ENCODE results near the gene DNAH7.
"Not testable (repeated sequence)": the region's sequence is repeated elsewhere in the genome, so short reads cannot be mapped to it uniquely, and the experiment has no call there.

DNAH7 gene

DNA sequence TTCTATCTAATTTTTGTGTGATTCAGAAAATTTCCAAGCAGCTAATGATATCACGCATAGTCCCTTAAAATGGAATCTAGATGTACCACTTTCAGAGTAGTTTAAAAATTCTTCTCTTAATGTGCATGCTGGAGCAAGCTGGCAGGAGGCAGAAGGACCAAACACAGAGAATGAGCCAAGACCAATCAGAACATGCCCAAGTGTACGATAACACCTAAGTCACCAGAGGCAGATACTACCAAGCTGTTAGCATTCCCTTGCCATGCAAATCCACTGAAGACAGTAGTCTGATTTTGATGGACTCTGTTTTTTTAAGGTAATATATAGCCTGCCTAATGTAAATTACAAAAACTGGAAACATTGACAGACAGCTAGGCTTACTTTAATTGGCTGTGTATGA, 109.3 kb downstream of the DNAH7 start:
- DNase-seq, result no peak

DNA sequence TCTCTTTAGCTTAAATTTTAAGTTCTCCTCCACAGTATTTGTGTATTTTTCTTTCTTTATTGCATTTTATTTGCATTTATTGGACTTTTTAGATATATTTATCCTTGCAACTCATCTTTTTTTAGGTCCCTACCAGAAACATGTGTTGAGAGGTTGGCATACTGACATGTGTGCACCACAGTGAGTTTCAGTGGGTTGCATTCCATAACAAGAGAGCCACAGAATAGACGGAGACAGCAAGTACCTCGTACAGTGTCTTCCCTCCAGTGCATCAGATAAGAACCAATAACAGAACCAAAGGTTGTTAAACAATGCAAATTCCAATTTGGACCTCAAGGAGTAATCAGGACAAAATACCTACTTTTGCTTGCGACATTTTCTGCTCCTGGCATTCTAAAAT, 111.9 kb downstream of the DNAH7 start:
- DNase-seq, result no peak

DNA sequence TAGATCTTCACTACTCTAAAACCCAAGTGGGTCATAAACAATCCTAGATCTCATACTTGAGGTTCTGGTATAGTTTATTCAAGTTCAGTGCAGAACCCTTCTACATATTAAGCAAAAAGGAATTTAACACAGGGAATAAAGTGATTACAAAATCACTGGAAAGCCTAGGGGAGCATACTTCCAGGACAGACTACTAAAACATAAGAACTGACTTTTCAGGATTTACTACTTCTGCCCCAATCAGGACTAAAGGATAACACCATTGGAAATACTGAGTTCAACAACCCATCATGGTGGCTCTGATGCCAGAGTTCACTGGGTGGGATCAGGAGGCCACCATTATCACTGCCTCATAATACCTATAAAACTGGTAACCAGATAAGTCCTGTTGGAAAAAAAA, 123.6 kb downstream of the DNAH7 start:
- DNase-seq, result no peak

DNA sequence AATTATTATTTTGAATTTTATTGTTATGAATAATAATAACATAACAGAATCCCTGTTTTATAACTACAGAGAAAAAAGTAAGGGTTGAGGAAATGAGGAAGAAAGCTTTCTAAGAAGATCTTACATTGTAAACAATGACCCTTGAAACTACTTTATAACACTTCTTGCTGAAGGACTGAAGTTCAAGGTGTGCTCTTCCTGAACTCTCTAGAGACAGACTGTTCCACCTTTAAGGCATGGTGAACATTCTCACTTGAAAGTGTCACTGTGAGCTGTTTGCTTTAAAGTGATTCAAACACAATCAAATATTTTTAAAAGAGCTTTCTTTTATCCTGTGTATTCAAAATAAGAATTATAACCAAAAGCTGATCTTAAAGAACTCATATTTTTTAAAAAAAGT, 131.5 kb downstream of the DNAH7 start:
- no peak for DNase-seq

DNA sequence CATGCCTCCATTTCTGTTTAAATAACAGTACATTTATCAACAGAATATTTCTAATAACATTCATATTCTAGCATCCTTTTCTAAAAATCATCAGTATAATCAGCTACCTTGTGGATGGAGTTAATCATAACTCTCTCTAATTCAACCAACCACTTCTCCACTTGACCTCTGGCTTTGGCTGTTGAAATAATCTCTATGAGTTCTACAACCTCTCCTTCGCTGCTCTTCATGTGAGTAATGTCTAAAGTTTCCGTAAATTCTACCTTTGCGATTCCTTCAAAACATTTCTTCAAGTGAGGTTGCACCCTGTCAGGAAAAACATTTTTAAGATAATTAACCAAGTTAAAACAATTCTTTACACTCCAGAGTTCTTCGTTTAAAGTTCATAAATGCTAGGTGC, 134.2 kb downstream of the DNAH7 start:
- no peak for DNase-seq

DNA sequence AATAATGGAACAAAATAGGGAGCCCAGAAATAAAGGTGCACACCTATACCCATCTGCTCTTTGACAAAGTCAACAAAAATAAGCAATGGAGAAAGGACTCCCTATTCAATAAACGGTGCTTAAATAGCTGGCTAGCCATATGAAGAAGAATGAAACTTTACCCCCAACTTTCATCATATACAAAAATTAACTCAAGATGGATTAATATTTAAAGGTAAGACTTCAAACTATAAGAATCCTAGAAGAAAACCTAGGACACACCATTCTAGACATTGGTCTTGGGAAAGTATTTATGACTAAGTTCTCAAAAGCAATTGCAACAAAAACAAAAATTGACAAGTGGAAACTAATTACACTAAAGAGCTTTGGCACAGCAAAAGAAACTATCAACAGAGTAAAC, 139.1 kb downstream of the DNAH7 start:
- no peak for DNase-seq

DNA sequence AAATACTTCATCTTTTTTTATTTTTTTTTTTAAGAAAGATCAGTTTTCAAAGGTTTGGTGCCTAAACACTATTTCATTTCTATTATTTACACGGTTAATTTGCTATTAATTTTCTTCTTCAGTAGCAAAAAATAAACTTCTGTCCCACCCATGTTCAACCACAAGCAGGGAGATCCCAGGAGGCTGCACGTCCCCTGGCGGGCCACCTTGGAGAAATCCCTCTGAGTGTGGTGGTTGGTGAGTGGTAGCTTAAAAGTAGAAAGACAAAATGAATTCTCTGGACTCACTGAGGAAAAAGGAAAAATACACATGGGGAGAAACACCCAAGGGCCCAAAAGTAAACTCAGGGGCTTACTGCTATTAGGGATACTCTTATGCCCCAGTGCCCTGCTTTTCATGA, 143.5 kb downstream of the DNAH7 start:
- no peak for DNase-seq

DNA sequence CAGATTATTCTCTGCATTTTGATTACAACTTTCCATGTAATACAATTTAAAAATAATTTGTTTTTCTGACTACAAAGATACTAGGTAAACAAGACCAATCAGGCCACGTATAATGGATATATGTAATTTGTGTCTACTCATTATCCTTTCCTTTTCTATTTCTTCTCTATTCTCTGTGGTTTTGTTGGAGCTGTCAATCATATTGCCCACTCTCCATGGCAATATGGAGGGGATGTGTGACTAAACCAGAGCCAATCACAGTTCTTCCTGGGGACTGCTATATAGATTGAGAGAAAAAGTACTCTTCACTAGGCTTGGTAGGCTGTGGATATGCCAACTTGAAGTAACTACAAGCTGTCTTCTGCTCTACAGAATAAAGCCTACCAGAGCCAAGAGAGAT, 144.7 kb downstream of the DNAH7 start:
- DNase-seq, result no peak

DNA sequence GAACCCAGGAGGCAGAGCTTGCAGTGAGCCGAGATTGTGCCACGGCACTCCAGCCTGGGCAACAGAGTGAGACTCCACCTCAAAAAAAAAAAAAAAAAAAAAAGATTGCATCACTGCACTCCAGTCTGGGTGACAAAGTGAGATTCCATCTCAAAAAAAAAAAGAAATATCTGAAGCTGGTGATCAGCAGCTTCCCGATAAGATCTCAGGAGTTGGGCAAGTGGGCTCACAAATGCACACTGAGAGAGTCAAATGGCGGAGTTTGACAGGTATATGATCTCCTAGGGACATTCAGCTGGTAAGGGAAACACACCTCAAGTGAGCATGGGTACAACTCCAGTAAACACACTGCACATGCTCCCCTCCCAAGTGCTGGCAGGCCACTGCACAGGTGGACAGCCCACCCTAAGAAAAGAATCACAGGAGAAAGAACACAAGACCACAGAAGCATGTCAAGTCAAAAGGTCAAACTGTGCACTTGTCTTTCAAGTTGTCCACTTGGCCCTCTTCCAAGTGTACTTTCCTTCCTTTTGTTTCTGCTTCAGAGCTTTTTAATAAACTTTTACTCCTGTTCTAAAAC, 151.5 kb downstream of the DNAH7 start:
- DNase-seq, result not testable (repeated sequence)

DNA sequence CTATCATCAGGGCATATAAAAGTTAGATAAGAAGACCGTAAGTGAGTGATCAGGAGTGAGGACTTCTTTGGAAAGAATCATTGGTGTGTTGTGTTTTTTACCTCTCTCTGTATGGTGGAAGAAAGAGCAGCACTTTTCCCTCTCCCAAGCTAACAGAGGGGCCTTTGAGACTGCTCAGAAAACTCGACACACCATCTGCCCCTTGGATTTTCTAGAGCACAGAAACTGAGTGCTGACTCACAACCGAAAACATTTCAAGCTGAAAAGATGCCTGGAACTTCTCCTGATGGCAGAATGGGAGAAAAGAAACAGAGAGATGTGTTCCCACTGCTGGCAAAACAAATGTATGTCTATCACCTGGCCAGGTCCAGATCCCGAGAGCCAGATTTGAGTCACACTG, 156.6 kb downstream of the DNAH7 start:
- no peak for DNase-seq

DNA sequence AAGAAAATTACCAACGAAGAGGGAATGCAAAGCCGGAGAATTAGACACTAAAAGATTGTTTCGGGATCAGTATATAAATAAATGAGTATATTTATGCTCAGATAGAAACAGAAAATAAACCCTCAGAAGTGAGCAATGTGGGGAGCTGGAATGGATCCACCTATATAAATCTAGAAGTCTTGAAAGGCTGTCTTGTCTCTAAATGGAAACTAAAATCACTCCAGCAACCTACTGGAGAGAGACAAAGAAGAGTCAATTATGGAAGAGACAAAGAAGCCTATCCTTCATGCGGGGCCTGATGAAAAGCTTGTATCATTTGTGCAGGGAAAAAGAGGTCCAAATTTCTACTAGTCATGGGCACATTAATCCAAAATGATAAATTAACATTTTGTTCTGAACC, 158.1 kb downstream of the DNAH7 start:
- DNase-seq, result no peak

DNA sequence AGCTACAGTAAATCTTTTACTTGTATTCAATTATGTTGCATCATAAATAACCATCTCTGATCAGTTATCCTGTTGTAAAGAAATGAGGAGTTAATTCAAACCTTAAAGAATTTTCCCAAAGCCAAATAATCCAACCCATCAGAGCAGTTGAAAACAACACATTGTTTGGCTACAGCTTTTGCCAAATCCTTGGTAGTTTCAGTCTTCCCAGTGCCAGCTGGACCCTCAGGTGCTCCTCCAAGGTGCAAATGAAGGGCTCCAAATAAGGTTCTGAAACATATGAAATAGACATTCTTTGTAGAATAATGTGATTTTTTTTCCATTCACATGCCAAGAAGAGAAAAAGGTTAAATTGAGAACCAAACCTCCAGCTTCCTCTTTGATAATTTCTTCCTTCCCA, 158.7 kb downstream of the DNAH7 start:
- DNase-seq, result no peak

DNA sequence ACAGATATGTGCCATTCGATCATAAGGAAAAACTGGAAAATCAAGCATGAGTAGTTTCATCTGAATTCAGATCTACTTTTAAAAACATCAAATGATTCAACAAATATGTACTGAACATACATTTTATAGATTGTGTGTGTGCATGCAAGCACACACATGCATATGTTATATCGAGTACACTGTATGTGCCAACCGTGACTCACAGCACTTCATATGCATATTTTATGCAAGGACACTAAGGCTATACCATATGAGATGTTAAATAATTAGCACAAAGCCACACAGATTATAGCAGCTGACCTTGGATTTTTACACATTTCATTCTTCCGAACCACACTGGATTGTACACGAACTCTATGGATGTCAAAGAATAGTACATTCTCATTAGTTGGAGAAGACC, 161.2 kb downstream of the DNAH7 start:
- no peak for DNase-seq

DNA sequence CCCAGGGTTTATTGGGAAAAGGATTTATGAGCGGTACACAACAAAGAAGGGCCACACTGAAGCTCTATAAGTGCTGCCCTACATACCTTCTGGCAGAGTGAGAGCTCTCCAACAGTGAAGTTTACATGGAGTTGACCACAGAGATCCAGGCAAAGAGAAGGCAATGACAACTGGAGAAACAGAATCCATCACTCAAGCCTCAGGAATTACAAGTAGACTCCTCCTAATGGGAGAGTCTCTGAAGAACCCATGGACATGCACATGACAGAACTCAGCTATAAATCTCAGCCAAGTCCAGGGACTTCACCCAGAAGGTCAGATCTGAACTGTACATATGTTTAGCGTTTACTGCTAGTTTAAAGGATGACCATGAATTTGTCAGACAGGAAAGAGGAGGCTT, 164.7 kb downstream of the DNAH7 start:
- no peak for DNase-seq

DNA sequence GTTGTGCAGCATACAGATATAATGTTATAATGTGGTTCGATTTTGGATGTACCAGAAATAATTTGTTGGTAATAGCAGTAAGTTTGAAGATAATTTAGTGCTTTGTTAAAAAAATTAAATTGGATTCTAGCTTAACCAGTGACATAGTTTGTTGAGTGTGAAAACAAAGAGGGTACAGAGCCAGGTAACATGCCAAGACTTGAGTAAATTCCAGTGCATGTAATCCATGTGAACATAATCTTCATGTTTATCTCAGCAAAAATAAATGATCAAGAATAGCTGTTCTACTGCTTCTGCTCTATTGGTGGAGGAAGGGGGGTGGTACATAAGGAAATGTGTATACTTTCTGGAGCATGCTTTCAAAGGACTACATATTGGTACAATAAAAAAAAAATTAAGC, 165.8 kb downstream of the DNAH7 start:
- no peak for DNase-seq

DNA sequence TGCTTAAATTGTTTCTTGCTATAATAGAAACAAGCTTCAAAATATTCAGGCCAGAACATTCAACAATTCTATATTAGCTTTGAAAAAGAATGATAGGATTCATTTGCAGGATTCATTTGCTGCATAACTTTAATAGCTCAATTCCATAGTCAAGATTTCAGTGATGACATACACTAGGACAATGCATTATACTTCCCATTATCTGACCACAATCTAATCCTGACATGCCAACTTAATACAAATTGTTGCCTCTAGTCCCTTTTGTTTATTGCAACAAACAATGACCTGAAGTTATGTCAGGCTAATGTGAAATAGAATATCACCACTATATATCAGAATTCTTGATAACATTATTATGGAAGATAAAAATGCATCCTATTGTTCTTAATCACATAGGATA, 169.4 kb downstream of the DNAH7 start:
- DNase-seq, result no peak

DNA sequence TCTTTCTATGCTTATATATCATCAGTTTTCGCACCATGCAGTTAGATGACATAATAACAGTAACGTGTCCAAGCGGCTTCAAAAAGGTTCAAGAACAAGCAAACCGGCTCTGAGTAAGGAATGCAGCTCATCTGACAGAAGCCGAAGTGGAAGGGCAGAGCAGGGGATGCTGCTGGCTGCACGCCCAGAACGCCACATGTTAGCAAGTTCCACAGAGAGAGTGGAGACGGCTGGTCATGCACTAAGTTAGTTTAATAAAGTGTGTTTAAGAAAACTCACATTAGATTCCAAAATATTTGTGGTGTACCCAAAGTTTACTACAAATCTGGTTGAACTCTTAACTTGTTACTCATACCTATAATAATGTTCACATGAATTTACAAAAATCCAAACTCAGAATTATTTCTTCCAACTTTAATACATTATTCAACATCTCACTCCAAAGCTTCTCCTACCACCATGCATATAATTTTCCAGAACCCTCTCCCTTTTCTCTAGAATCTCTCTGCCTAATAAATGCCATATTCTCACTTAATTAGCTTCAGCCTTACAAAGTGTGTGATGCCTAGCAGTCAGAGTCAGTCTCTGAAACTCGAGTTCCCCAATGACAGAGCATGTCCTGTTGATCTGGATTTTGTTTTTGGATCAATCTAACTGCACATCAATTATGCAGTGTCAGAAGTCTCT, 170.0 kb downstream of the DNAH7 start:
- DNase-seq, result peak; percentile 11

DNA sequence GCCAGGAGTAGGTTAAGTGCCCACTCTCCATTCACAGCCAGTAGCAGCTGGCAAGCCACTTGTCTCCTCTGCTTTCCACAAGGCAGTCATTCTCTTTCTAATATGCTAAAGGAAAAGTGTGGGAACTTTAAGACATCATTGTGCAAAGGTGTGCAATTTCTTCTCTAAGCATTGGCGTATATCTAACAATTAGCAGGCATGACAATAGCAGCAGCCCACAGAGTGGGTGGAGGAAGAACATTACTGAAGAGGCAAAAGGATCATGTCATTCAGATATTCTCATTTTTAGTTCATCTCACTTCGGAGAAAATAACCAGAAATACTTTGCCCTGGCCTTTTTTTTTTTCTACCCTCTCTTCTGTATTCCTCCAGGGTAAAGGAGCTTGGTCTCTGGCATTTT, 177.6 kb downstream of the DNAH7 start:
- no peak for DNase-seq

DNA sequence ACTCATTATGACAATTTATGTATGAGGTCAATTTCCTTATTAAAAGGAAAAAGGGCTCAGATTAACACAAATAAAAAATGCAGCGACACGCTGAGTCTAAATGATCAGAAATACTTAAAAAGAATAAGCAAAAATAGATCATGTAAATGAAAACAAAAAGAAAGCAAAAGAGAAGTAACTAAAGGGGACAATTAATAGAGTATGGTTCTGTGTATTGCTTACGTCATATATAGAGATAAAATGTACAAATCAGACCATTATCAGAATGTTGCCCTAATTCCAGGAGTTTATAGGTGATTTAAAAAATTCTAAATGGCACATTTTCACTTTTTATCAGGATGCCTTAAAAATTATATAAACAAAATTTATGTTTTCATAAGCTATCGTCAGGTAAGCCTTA, 189.5 kb downstream of the DNAH7 start:
- no peak for DNase-seq

DNA sequence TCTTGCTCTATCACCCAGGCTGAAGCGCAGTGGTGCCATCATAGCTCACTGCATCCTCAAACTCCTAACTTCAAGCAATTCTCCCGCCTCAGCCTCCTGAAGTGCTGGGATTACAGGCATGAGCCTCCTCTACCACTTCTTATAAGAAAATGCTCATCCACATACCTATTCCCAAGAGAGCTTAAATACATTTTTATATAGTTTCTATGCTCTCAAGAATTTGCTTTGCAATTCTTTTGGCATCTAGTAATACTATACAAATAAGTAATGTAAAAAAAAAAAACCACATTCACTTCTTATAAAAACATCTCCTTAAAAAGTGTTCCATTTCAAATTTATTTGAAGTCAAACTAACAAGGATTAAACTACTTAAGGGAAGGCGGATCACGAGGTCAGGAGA, 197.3 kb downstream of the DNAH7 start:
- no peak for DNase-seq

DNA sequence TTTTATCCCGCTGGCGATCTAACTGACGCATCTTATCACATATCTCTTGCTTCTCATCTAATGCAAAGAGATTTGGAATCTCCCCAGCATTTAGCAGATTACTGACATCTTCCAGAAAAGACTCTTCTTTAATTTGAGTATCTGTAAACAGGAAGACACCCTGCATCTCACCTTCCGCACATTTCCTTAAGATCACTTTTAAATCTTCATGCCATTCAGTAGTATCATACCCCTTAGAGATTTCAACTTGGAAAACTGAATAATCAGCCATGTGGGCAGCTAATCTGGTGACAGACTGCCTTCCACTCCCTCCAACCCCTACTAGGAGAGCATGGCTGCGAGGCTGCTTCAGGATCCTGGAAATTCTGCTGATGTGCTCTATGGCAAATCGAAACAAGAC, 204.3 kb downstream of the DNAH7 start:
- no peak for DNase-seq

DNA sequence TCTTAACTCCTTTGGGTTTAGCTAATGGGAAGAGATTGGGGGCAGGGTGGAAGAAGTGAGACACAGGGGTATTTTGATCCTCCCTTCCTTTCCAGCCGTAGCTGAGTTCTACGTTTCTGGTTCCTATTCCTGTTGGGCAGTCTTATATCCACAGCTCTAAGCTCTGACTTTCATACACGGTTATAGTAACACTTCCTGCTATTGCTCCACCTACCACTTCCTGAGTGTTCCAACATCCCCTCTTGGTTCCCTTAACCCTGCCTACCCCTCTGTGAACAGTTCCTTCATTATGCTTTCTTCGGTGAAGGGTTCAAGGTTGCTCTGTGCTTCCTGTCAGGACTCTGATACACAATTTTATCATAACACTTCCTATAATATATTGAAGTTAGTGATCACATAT, 205.1 kb downstream of the DNAH7 start:
- no peak for DNase-seq

DNA sequence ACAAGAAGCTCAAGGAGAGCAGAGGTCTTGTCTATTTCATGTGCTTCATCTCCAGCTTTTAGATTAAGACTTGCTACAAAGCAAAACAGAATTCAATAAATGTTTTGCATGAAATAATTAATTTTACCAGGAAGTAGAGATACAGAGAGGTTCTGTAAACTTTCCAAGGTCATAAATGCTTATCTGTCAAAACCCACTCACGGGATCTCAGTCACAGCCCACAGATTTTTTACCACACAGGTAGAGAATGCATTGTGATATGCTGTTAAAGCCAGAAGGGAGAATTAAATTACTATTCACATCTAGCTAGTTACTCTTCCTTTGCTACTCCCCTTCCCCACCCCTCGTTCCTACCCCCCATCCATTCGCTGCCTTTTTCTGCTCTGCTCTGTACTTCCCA, 205.5 kb downstream of the DNAH7 start:
- DNase-seq, result no peak

DNA sequence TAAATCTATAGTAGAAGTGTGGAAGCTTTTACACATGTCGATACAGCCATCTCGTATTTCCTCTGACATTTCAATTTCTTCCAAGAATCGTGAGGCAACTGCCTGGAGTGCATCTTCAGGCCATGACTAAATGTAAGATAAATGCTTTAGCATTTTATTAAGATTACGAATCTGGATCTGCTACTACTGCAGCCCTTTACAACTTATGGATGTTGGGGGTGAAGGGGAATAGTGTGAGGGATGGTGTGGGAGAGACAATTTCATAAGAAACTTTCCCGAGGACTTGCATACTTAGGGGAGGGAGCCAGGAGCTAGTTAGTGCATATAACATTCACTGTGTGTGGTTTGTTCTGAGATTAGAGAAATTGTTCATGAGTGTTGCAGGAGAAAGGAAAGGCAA, 206.8 kb downstream of the DNAH7 start:
- DNase-seq, result no peak

DNA sequence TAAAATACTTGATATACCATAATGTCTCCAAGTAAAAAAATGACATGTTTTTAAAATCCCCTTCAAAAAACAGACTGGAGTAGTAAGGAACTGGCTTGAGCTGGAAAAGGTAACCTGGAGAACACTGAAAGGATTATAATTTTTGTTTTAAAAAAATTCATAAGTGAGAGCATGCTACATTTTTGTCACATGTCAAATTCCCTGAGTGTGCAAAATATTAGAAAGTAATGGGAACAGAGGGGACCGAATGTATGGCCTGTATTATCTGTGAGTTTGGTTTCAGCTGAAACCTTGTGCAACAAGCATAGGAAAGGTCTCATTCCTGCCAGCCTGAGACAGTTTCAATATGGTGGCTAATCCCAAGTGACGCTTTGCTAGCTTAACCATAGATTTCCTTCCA, 209.1 kb downstream of the DNAH7 start:
- no peak for DNase-seq

All from NCI-H510A treated with DMSO at 0.1 percent for 48 hours (cell line).